ENCODE measurements around the gene OSR1. TPM values are rescaled to one million over a fixed set of nuclear protein-coding genes. Genes with fewer than 3 reads are reported as not detected.
A peak's percentile ranks its signal among the peaks of the same experiment; 100 is the strongest.

The OSR1 gene
- total RNA-seq, 1 donor from 2014 or later: not detected

DNA sequence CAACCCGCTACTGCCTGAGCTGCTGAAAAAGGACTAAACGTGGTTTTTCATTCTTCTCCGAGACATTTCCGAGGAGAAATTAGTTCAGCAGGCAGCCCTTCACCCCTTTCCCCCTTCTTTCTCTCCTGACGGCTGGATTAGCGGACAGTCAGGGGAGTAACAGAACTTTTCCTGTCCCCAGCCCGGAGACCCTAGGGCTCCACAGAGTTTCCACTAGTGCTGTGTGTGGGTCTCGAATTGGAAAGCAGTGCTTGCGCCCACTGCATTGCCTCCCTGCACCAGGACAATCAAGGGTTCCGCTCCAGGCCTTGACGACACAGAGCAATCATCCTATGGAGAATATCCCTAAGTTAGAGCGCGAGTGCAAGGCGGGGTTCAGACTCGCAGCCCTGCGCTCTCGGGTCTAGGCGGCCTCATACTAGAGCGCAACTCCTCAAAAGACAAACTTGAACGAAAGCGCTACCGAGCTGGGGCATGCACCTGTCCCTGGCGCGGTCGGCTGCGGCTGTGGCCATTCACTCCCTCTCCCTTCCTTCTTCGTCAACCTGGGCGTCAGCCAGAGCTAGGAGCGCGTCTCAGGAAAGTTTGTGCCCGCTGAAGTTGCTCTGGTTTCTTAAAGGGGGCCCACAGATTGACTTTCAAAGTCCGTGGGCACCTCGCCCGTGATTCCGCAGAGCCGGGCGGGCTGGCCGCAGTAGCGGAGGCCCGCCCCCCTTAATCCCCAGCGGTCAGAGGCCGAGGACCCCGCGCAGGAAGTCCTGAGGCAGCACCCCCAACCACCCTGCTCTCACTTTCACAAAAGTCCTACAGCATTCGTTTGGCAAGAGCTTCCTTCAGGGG is 801 bp downstream of the OSR1 start:
- H3K27me3 Mint-ChIP-seq (ENCODE audit: insufficient read depth, low read depth): peaks cover 87% of the 10 kb centered on the region
- peaks cover 2% of the 10 kb centered on the region for H3K36me3 Mint-ChIP-seq
- Histone ChIP-seq H4K20me1 (ENCODE audit: low read depth) (peaks cover 88% of the 10 kb centered on the region), H3K4me3 (peak overlapping the region; percentile 54), H3K4me1 (peaks cover 29% of the 10 kb centered on the region), H2AFZ (replicated peaks) (peak overlapping the region; percentile 53), H3K27ac (no peak overlapping the region), H3K36me3 (no peaks in the 10 kb centered on the region), H3F3A (ENCODE audit: low read depth) (peaks cover 31% of the 10 kb centered on the region), H3K79me2 (ENCODE audit: low read depth) (no peaks in the 10 kb centered on the region), H3K9me3 (ENCODE audit: low read depth) (no peaks in the 10 kb centered on the region), H3K9ac (no peak overlapping the region), H3K27me3 (peaks cover 100% of the 10 kb centered on the region), H3K4me2 (peak overlapping the region; percentile 89)
- DNase-seq (ENCODE audit: low spot score): peak; percentile 47
- H3K27ac Mint-ChIP-seq: no peak overlapping the region
- TF ChIP-seq, protein P1, sequence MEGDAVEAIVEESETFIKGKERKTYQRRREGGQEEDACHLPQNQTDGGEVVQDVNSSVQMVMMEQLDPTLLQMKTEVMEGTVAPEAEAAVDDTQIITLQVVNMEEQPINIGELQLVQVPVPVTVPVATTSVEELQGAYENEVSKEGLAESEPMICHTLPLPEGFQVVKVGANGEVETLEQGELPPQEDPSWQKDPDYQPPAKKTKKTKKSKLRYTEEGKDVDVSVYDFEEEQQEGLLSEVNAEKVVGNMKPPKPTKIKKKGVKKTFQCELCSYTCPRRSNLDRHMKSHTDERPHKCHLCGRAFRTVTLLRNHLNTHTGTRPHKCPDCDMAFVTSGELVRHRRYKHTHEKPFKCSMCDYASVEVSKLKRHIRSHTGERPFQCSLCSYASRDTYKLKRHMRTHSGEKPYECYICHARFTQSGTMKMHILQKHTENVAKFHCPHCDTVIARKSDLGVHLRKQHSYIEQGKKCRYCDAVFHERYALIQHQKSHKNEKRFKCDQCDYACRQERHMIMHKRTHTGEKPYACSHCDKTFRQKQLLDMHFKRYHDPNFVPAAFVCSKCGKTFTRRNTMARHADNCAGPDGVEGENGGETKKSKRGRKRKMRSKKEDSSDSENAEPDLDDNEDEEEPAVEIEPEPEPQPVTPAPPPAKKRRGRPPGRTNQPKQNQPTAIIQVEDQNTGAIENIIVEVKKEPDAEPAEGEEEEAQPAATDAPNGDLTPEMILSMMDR (IDR thresholded peaks at IDR 0.05): no peak
- peak; percentile 44 for TF ChIP-seq EZH2 (IDR thresholded peaks at IDR 0.05)
- no peak for TF ChIP-seq EZH2phosphoT487 (IDR thresholded peaks at IDR 0.05)
- peaks cover 13% of the 10 kb centered on the region for H3K9me3 Mint-ChIP-seq
- peaks cover 38% of the 10 kb centered on the region for H3K4me1 Mint-ChIP-seq
- H3K4me3 Mint-ChIP-seq: peak overlapping the region; percentile 82

- Histone ChIP-seq H3K36me3 (no peaks in the 10 kb centered on the region), H3K79me2 (ENCODE audit: low read depth) (no peaks in the 10 kb centered on the region), H3K9me3 (ENCODE audit: low read depth) (no peaks in the 10 kb centered on the region), H3K4me1 (peaks cover 31% of the 10 kb centered on the region), H3K4me2 (peak overlapping the region; percentile 89), H4K20me1 (ENCODE audit: low read depth) (peaks cover 88% of the 10 kb centered on the region), H3K9ac (no peak overlapping the region), H3K27ac (no peak overlapping the region), H3F3A (ENCODE audit: low read depth) (peaks cover 31% of the 10 kb centered on the region), H3K4me3 (peak overlapping the region; percentile 18), H2AFZ (replicated peaks) (no peak overlapping the region), H3K27me3 (peaks cover 100% of the 10 kb centered on the region)
- H3K4me1 Mint-ChIP-seq: peaks cover 34% of the 10 kb centered on the region
- H3K4me3 Mint-ChIP-seq: peak overlapping the region; percentile 82
- DNase-seq (ENCODE audit: low spot score): peak; percentile 67
- peaks cover 90% of the 10 kb centered on the region for H3K27me3 Mint-ChIP-seq (ENCODE audit: insufficient read depth, low read depth)
- TF ChIP-seq EZH2phosphoT487 (IDR thresholded peaks at IDR 0.05): peak; percentile 98
- peak; percentile 97 for TF ChIP-seq EZH2 (IDR thresholded peaks at IDR 0.05)
- TF ChIP-seq, protein P1 (IDR thresholded peaks at IDR 0.05): no peak
- no peak overlapping the region for H3K27ac Mint-ChIP-seq
- peaks cover 17% of the 10 kb centered on the region for H3K9me3 Mint-ChIP-seq
- H3K36me3 Mint-ChIP-seq: peaks cover 2% of the 10 kb centered on the region
These were observed 1.6 kb downstream of the OSR1 start for GRCh38 chr2:19356545-19357401.

DNA sequence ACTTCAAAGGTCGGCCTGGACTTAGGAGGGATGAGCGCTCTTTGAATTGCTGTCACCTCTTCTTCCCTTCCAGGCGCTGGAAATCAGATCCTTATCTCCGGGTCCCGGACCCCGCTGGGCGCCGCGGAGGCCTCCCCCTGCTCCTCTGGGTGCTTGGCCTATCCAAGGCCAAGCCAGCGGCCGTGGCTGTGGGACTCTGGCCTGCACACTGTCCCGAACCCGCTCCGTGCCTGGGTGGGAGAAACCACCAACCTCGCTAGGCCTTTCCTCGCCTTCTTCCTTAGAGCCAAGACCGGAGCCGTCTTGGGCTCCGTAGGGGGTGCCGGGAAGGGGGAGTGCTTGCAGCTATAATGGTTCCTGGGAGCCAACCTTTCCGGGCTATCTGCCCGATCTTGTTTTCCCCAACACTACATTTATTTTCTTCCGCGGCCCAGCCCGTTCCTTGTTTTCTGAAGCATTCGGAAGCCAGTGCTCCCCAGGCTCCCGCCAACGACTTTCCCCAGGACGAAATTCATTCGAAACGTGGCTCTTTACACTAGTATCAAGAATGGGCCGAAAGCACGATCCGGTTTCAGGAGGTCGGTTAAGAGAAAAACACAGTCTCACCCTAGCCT is 2.4 kb downstream of the OSR1 start:
- Histone ChIP-seq H3K27ac (no peak overlapping the region), H3K79me2 (ENCODE audit: low read depth) (no peaks in the 10 kb centered on the region), H3K27me3 (peaks cover 100% of the 10 kb centered on the region), H4K20me1 (ENCODE audit: low read depth) (peaks cover 94% of the 10 kb centered on the region), H3F3A (ENCODE audit: low read depth) (peaks cover 34% of the 10 kb centered on the region), H3K4me2 (peak overlapping the region; percentile 89), H3K9ac (no peak overlapping the region), H3K4me3 (peak overlapping the region; percentile 18), H3K4me1 (peaks cover 38% of the 10 kb centered on the region), H2AFZ (replicated peaks) (no peak overlapping the region), H3K9me3 (ENCODE audit: low read depth) (no peaks in the 10 kb centered on the region), H3K36me3 (no peaks in the 10 kb centered on the region)
- H3K27ac Mint-ChIP-seq: no peak overlapping the region
- H3K4me1 Mint-ChIP-seq: peaks cover 33% of the 10 kb centered on the region
- peaks cover 2% of the 10 kb centered on the region for H3K36me3 Mint-ChIP-seq
- TF ChIP-seq EZH2 (IDR thresholded peaks at IDR 0.05) (no peak), EZH2phosphoT487 (IDR thresholded peaks at IDR 0.05) (no peak)
- TF ChIP-seq, protein P1 (IDR thresholded peaks at IDR 0.05): no peak
- peaks cover 17% of the 10 kb centered on the region for H3K9me3 Mint-ChIP-seq
- peaks cover 88% of the 10 kb centered on the region for H3K27me3 Mint-ChIP-seq (ENCODE audit: insufficient read depth, low read depth)
- peak; percentile 32 for DNase-seq (ENCODE audit: low spot score)
- peak overlapping the region; percentile 82 for H3K4me3 Mint-ChIP-seq

Data from neural progenitor cell (in vitro differentiated cells).